B cell (primary cell): ENCODE measurements around the gene ADCY3. TPM values are rescaled to one million over a fixed set of nuclear protein-coding genes. Genes with fewer than 3 reads are reported as not detected.

Source experiments
- ATAC-seq: fragments of 200-7000 bp; cut with Tn5 transposase; one replicate; pipeline ENCODE4 v1.10.0; 2021; ENCODE audit warnings: low read depth, mild to moderate bottlenecking, moderate number of reproducible peaks, moderate library complexity
- CTCF ChIA-PET: fragments of 350-600 bp; sonication (Branson Sonifier 250); formaldehyde crosslinking; loops from one replicate; lab custom pipeline; 2021; ENCODE audit warnings: antibody characterized with exemption, inconsistent platforms; lab: Charles Lee
- POLR2A ChIA-PET: fragments of 350-600 bp; sonication (Branson Sonifier 250); formaldehyde crosslinking; loops from one replicate; lab custom pipeline; 2021; ENCODE audit warnings: antibody characterized with exemption; lab: Charles Lee
- DNase-seq: peaks from one replicate; pipeline ENCODE4 v3.0.0; 2013
- H2AFZ ChIP-seq: 2 replicates; pipeline ENCODE4 v1.6.1; 2012; ENCODE audit warnings: mild to moderate bottlenecking, low read depth, low read length; ENCODE audit not compliant: insufficient read depth, poor library complexity, severe bottlenecking
- H3K27ac ChIP-seq, 2 donors: 1 replicate in 1 of 2; 2 replicates in 1 of 2; pipeline ENCODE4 v1.5.1; 2012 to 2013; ENCODE audit warnings: low read length in 2 of 2, mild to moderate bottlenecking in 2 of 2, moderate library complexity in 1 of 2
- H3K27me3 ChIP-seq, 4 experiments: fragments of 200-600 bp in 1 of 4; sonication (generic) in 1 of 4; replicated peaks in 1 of 4; 1 replicate in 2 of 4; 2 replicates in 2 of 4; pipeline versions ENCODE4 v1.6.1 to v1.7.0; 2013 to 2016; ENCODE audit warnings: low read length in 3 of 4, mild to moderate bottlenecking in 2 of 4, mixed read lengths in 1 of 4, moderate library complexity in 1 of 4; ENCODE audit not compliant: insufficient read depth in 4 of 4, control insufficient read depth in 3 of 4; ENCODE audit errors: control extremely low read depth in 1 of 4
- H3K36me3 ChIP-seq, 2 experiments: replicated peaks in 1 of 2; 1 replicate in 1 of 2; 2 replicates in 1 of 2; pipeline versions ENCODE4 v1.6.1 to v1.7.1; 2013; ENCODE audit warnings: low read length in 1 of 2; ENCODE audit not compliant: insufficient read depth in 2 of 2, control insufficient read depth in 1 of 2; ENCODE audit errors: control extremely low read depth in 1 of 2, extremely low read depth in 1 of 2
- H3K4me1 ChIP-seq, 2 donors: fragments of 200-600 bp in 1 of 2; sonication (generic) in 1 of 2; 1 replicate in 1 of 2; 2 replicates in 1 of 2; pipeline versions ENCODE4 v1.5.1 to v1.6.1; 2013 to 2017; ENCODE audit warnings: low read length in 2 of 2; ENCODE audit not compliant: control insufficient read depth in 2 of 2, insufficient read depth in 2 of 2
- H3K4me2 ChIP-seq: replicated peaks from 2 replicates; pipeline ENCODE3; 2012; ENCODE audit warnings: mild to moderate bottlenecking, low read depth, low read length; ENCODE audit not compliant: poor library complexity, severe bottlenecking
- H3K4me3 ChIP-seq, 5 experiments: fragments of 200-600 bp in 1 of 5; sonication (generic) in 1 of 5; 1 replicate in 3 of 5; 2 replicates in 2 of 5; pipeline versions ENCODE4 v1.5.1 to v1.7.0; 2011 to 2016; ENCODE audit warnings: low read length in 4 of 5, mild to moderate bottlenecking in 4 of 5, low read depth in 2 of 5, control low read depth in 1 of 5, moderate library complexity in 1 of 5; ENCODE audit not compliant: insufficient read depth in 1 of 5; ENCODE audit errors: control extremely low read depth in 1 of 5, extremely low read depth in 1 of 5
- H3K79me2 ChIP-seq: fragments of 200-600 bp; sonication (generic); one replicate; pipeline ENCODE4 v1.6.0; 2016; ENCODE audit warnings: low read length; ENCODE audit not compliant: control insufficient read depth, insufficient read depth
- H3K9ac ChIP-seq: fragments of 200-600 bp; sonication (generic); 2 replicates; pipeline ENCODE4 v1.6.1; 2017; ENCODE audit warnings: mild to moderate bottlenecking, low read length, moderate library complexity
- H3K9me3 ChIP-seq, 3 donors: one replicate each; pipeline versions ENCODE4 v1.6.1 to v1.7.1; 2013; ENCODE audit warnings: low read length in 2 of 3; ENCODE audit not compliant: control insufficient read depth in 2 of 3, insufficient read depth in 1 of 3; ENCODE audit errors: control extremely low read depth in 1 of 3
- H4K20me1 ChIP-seq: 2 replicates; pipeline ENCODE4 v1.6.0; 2012; ENCODE audit warnings: mild to moderate bottlenecking, low read length; ENCODE audit not compliant: insufficient read depth, control insufficient read depth, poor library complexity, severe bottlenecking
- H3K27ac Mint-ChIP-seq: one replicate; pipeline ENCODE4 v1.8.0; 2021; ENCODE audit warnings: mixed read lengths
- H3K27me3 Mint-ChIP-seq: one replicate; pipeline ENCODE4 v1.8.0; 2021; ENCODE audit warnings: mixed read lengths
- H3K4me1 Mint-ChIP-seq: one replicate; pipeline ENCODE4 v1.8.0; 2021; ENCODE audit warnings: mixed read lengths
- H3K4me3 Mint-ChIP-seq: one replicate; pipeline ENCODE4 v1.8.0; 2021; ENCODE audit warnings: mixed read lengths
- H3K9me3 Mint-ChIP-seq: one replicate; pipeline ENCODE4 v1.8.0; 2022; ENCODE audit warnings: mixed read lengths; ENCODE audit not compliant: insufficient read depth
- CTCF ChIP-seq: fragments of 200-600 bp; IDR thresholded peaks from one replicate; pipeline ENCODE4 v1.8.0; 2022; ENCODE audit warnings: antibody characterized with exemption, mild to moderate bottlenecking
- EZH2 ChIP-seq: IDR thresholded peaks from 2 replicates; pipeline ENCODE4 v1.6.1; 2012; ENCODE audit warnings: borderline replicate concordance, low read depth, mild to moderate bottlenecking, moderate library complexity, low read length; ENCODE audit not compliant: insufficient read depth, poor library complexity, severe bottlenecking
- WGBS: methylation state at CpG from one replicate; pipeline ENCODE4 v1.1.5; 2013; ENCODE audit warnings: missing lambda C conversion rate; ENCODE audit not compliant: insufficient coverage; 5-methylcytosine and 5-hydroxymethylcytosine counted together
- intact Hi-C: fragments of 100-400 bp; cut with micrococcal nuclease; formaldehyde crosslinking; loops from one replicate; pipeline ENCODE4 v1.10.0; 2022
- polyA plus RNA-seq: library from polyadenylated mRNA; depleted of rRNA; stranded (reverse); fragments of >200 nt; gene quantifications from 2 replicates; pipeline ENCODE4 v1.2.3, GENCODE V29; 2012
- total RNA-seq, 2 donors: library from RNA; stranded (reverse); fragments of 120-200 nt in 1 of 2; gene quantifications; 1 replicate in 1 of 2; 2 replicates in 1 of 2; pipeline versions ENCODE4 v1.2.3 to v1.2.4, GENCODE V29; 2013 to 2022

Gene ADCY3
- total and polyA plus RNA-seq, 2 donors (not counting 1 experiment from before 2014, with no cell fraction given), result 48.4 to 73.0 TPM

GRCh38 chr2:24870891-24871705 is 48.9 kb downstream of the ADCY3 start:
- ChIA-PET CTCF (no interaction called here), POLR2A (no interaction called here)
- H3K4me2 ChIP-seq, result no peak overlapping the region
- no peak overlapping the region for H2AFZ ChIP-seq
- TF ChIP-seq CTCF (no peak), EZH2 (no peak)
- H4K20me1 ChIP-seq, result peaks cover 5% of the 10 kb centered on the region
- intact Hi-C loops, result no loop called here
- DNase-seq, result no peak
- 90% methylated on average over 11 of the region's 16 CpGs for WGBS
- no peaks in the 10 kb centered on the region for H3K9me3 Mint-ChIP-seq
- no peak overlapping the region for H3K27ac Mint-ChIP-seq
- no peaks in the 10 kb centered on the region for H3K27me3 ChIP-seq
- H3K4me3 ChIP-seq, result no peak overlapping the region
- H3K36me3 ChIP-seq, result peaks cover 2 to 16% of the 10 kb centered on the region in 2 experiments
- H3K27ac ChIP-seq, result no peak overlapping the region
- no peaks in the 10 kb centered on the region for H3K9me3 ChIP-seq
- peaks cover 6% of the 10 kb centered on the region for H3K79me2 ChIP-seq
- ATAC-seq, result no peak
- no peaks in the 10 kb centered on the region for H3K4me1 ChIP-seq
- no peaks in the 10 kb centered on the region for H3K4me1 Mint-ChIP-seq
- H3K27me3 Mint-ChIP-seq, result no peaks in the 10 kb centered on the region
- no peak overlapping the region for H3K4me3 Mint-ChIP-seq
- H3K9ac ChIP-seq, result no peak overlapping the region

GRCh38 chr2:24870440-24870839 is 49.6 kb downstream of the ADCY3 start:
- H3K27ac Mint-ChIP-seq, result no peak overlapping the region
- TF ChIP-seq CTCF (no peak), EZH2 (no peak)
- Histone ChIP-seq H3K27me3 (no peaks in the 10 kb centered on the region), H3K4me3 (no peak overlapping the region), H2AFZ (no peak overlapping the region), H3K27ac (no peak overlapping the region), H3K79me2 (peaks cover 1% of the 10 kb centered on the region), H3K9ac (no peak overlapping the region), H3K36me3 (peaks cover 2 to 19% of the 10 kb centered on the region in 2 experiments), H3K4me1 (no peaks in the 10 kb centered on the region), H4K20me1 (peaks cover 5% of the 10 kb centered on the region), H3K4me2 (no peak overlapping the region), H3K9me3 (no peaks in the 10 kb centered on the region)
- no peak for DNase-seq
- ChIA-PET CTCF (no interaction called here), POLR2A (no interaction called here)
- no peaks in the 10 kb centered on the region for H3K4me1 Mint-ChIP-seq
- no peaks in the 10 kb centered on the region for H3K9me3 Mint-ChIP-seq
- H3K4me3 Mint-ChIP-seq, result no peak overlapping the region
- intact Hi-C loops, result no loop called here
- H3K27me3 Mint-ChIP-seq, result no peaks in the 10 kb centered on the region
- WGBS, result 96% methylated on average over 3 of the region's 5 CpGs
- no peak for ATAC-seq
